Measurements from ENCODE around the gene TM4SF20. TPM values are rescaled to one million over a fixed set of nuclear protein-coding genes. Genes with fewer than 3 reads are reported as not detected.
"Not testable (repeated sequence)": the region's sequence is repeated elsewhere in the genome, so short reads cannot be mapped to it uniquely, and the experiment has no call there.

The TM4SF20 gene
- total RNA-seq, 2 donors from 2014 or later = 4.2 to 34.9 TPM

DNA sequence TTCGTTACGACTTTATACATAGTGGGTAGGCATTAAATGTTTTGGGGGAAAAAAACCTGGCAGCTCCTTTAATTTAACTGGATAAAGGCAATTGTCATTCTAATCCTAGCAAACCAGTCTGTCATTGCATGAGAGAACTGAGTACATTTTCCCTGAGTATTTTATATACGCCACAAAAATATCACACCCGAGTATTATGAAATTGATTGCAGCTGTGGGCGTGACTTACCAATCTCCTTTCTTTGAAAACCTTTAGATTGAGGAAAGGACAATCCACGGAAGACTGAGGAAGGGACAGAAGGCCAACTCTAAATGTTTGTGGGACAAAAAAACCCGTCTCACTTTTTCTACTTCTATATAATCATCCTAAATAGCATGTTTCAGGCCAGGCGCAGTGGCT, 9.0 kb downstream of the TM4SF20 start:
- TF ChIP-seq, protein P1, sequence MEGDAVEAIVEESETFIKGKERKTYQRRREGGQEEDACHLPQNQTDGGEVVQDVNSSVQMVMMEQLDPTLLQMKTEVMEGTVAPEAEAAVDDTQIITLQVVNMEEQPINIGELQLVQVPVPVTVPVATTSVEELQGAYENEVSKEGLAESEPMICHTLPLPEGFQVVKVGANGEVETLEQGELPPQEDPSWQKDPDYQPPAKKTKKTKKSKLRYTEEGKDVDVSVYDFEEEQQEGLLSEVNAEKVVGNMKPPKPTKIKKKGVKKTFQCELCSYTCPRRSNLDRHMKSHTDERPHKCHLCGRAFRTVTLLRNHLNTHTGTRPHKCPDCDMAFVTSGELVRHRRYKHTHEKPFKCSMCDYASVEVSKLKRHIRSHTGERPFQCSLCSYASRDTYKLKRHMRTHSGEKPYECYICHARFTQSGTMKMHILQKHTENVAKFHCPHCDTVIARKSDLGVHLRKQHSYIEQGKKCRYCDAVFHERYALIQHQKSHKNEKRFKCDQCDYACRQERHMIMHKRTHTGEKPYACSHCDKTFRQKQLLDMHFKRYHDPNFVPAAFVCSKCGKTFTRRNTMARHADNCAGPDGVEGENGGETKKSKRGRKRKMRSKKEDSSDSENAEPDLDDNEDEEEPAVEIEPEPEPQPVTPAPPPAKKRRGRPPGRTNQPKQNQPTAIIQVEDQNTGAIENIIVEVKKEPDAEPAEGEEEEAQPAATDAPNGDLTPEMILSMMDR (IDR thresholded peaks at IDR 0.05) = no peak
- H3K36me3 ChIP-seq = no peaks in the 10 kb centered on the region
- H3K9me3 ChIP-seq = no peaks in the 10 kb centered on the region
- no peaks in the 10 kb centered on the region for H3K27me3 ChIP-seq
- intact Hi-C loops (cut with DNase I) = no loop called here
- DNase-seq = no peak
- no peak overlapping the region for H3K4me3 ChIP-seq
- H3K9ac ChIP-seq (ENCODE audit: low read depth in 2 of 2, low read length in 2 of 2) = no peak overlapping the region
- H3K4me1 ChIP-seq = no peaks in the 10 kb centered on the region
- H3K27ac ChIP-seq = no peak overlapping the region

DNA sequence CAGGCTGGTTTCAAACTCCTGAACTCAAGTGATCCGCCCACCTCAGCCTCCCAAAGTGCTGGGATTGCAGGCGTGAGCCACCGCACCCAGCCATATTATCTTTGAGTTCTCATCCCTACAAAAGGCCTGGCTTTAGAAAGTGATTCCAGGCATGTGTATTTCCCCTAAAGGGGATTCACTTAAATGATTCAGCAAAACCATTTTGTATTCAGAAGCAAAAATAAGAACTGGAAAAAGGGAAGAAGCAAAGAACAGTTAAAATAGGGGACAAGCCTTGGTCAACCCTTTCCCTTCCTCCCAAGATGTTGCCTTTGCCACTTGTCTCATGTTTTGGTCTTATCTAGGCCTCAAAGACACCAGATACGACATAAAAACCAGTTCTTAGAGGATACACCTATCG, 10.5 kb downstream of the TM4SF20 start:
- no peaks in the 10 kb centered on the region for H3K36me3 ChIP-seq
- H3K4me1 ChIP-seq = no peaks in the 10 kb centered on the region
- H3K27ac ChIP-seq = no peak overlapping the region
- no peaks in the 10 kb centered on the region for H3K9me3 ChIP-seq
- no peaks in the 10 kb centered on the region for H3K27me3 ChIP-seq
- intact Hi-C loops (cut with DNase I) = no loop called here
- no peak overlapping the region for H3K9ac ChIP-seq (ENCODE audit: low read depth in 2 of 2, low read length in 2 of 2)
- H3K4me3 ChIP-seq = no peak overlapping the region
- DNase-seq = no peak
- TF ChIP-seq, protein P1 (IDR thresholded peaks at IDR 0.05) = no peak

DNA sequence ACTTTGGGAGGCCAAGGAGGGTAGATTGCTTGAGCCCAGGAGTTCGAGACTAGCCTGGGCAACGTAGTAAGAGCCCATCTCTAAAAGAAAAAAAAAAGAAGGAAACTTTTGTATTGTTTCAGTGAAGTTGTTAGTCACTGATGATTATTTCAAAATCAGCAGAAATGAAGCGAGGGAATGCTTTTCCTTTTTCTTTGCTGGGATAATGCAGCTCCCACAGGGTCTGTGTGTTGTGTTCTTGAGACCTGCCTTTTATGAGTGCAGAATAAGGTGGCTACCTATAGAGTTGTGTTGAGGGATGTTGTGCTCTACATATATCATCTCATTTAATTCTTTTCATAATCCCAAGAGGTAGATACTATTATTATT, 11.7 kb downstream of the TM4SF20 start:
- Histone ChIP-seq H3K27me3 (no peaks in the 10 kb centered on the region), H3K9me3 (no peaks in the 10 kb centered on the region), H3K4me1 (no peaks in the 10 kb centered on the region), H3K36me3 (no peaks in the 10 kb centered on the region), H3K27ac (no peak overlapping the region), H3K9ac (ENCODE audit: low read depth in 2 of 2, low read length in 2 of 2) (no peak overlapping the region), H3K4me3 (no peak overlapping the region)
- intact Hi-C loops (cut with DNase I) = no loop called here
- no peak for DNase-seq
- TF ChIP-seq, protein P1 (IDR thresholded peaks at IDR 0.05) = no peak

DNA sequence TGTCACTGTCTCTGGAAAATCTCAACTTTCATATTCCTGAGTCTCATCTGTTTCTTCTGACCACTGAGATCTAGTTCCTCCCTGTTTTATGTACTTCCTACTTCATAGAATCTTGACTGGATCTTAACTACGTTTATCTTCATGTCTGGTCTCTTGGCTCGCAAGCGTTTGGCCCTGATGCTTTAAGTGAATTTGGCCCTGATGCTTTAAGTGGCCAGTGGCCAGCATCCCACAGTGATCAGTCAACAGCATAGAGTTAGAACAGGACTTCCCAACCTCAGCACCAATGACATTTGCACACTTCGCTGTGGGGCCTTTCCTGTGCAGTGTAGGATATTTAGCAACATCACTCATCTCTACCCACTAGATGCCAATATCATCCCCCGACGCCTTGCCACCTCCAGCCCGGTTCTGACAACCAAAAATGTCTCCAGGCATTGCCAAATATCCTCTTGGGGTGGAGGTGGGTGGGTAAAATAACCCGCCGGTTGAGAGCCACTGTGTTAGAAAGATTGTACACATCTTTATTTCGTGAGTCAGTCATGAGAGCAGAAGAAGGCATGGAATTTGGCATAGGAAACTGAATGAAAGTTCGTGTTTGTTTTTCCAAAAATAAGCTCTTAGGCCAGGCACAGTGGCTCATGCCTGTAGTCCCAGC, 12.2 kb downstream of the TM4SF20 start:
- TF ChIP-seq, protein P1 (IDR thresholded peaks at IDR 0.05) = no peak
- no peak for DNase-seq
- Histone ChIP-seq H3K27me3 (no peaks in the 10 kb centered on the region), H3K9me3 (no peaks in the 10 kb centered on the region), H3K36me3 (no peaks in the 10 kb centered on the region), H3K4me3 (no peak overlapping the region), H3K4me1 (no peaks in the 10 kb centered on the region), H3K9ac (ENCODE audit: low read depth in 2 of 2, low read length in 2 of 2) (no peak overlapping the region), H3K27ac (no peak overlapping the region)
- intact Hi-C loops (cut with DNase I) = no loop called here

DNA sequence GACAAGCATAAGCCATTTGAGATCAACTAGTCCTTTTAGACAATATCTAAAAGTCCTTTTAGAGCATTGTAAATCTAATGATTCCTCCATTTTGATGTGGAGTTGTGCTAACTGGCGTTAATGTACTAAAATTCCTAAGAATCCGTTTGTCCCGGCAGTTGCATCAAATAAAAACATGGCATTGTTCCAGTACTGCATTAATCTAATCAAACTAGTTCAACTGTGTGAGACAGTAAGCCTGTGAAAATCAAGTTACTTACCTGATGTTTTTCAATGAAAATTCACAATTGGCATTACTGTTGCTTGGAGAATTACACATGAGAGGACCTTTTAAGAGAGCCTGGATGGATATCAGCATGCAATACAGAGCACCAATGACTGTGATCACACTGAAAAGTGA, 13.3 kb downstream of the TM4SF20 start:
- intact Hi-C loops (cut with DNase I) = no loop called here
- Histone ChIP-seq H3K9me3 (no peaks in the 10 kb centered on the region), H3K9ac (ENCODE audit: low read depth in 2 of 2, low read length in 2 of 2) (no peak overlapping the region), H3K27ac (no peak overlapping the region), H3K4me3 (no peak overlapping the region), H3K4me1 (no peaks in the 10 kb centered on the region), H3K27me3 (no peaks in the 10 kb centered on the region), H3K36me3 (no peaks in the 10 kb centered on the region)
- TF ChIP-seq, protein P1 (IDR thresholded peaks at IDR 0.05) = no peak
- DNase-seq = no peak

DNA sequence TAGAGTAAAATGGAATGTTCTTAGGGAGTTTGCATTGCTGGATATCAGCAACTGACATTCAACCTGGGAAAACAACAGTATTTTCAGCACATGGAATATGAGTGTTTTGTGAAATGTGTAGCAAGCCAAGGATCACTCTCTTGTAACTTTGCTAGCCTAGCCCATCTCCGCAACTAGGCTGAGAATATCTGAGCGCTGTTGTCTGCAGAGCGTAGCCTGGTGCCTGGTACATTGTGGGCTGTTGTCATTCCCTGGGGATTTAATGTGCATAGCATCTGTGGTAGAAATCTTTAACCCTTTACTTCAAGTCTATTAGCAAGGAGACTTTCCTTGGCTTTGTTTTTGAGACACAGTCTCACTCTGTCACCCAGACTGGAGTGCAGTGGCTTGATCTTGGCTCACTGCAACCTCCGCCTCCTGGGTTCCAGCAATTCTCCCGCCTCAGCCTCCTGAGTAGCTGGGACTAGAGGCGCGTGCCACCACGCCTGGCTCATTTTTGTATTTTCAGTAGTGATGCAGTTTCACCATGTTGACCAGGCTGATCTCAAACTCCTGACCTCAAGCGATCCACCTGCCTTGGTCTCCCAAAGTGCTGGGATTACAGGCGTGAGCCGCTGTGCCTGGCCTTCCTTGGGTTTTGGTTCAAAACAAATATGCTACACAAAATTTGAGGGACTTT, 14.4 kb downstream of the TM4SF20 start:
- H3K9me3 ChIP-seq; H3K4me3 ChIP-seq; H3K9ac ChIP-seq (ENCODE audit: low read depth in 2 of 2, low read length in 2 of 2); H3K27ac ChIP-seq; H3K36me3 ChIP-seq; intact Hi-C loops (cut with DNase I); H3K4me1 ChIP-seq; H3K27me3 ChIP-seq; DNase-seq: not testable (repeated sequence)
